ELR (cell line): ENCODE measurements around the gene UVRAG.

Experiments
- DNase-seq: peaks from one replicate; pipeline ENCODE4 v3.0.0-alpha.2; 2015; ENCODE audit warnings: low read depth

The UVRAG gene

GRCh38 chr11:75814677-75815344, at the start of gene UVRAG:
Gene UVRAG (plus strand): TSS chr11:75815210. CDS start chr11:75815408, 198 bp downstream.
- DNase-seq, result peak; percentile 99

DNA sequence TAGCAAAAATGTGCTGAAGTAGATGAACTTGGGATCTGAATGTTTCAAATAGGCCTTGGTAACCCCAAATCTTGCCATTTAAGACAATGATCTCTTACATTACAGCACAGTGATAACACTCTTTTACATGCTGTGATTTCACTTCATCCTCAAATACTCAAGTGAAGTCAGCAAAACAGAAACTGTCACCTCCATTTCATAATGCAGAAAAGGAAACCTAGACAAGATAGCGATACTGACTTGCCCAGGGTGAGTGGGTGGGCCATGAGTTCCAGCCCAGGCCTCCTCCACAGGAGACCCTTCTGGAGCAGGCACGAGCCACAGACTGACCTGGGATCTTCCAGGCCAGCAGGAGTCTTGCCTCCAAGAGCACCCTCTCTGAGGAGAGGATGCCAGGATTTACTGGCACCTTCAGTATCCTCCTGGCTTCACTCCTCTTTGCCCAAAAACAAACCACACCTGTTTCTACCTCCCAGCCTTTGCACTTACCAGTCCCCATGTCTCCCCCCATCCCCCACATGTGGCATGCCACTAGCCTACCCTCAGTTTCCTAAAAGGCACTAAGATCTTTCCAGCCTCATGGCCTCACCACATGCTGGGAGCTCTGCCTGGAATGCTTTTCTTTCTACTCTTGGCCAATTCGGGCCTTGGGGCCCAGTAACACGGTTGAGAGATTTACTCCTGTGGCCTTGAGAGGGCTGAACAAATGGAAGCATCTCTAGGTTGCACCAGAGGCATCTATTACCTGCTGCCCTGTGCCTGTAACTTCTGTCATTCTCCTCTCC, 48.4 kb upstream of the UVRAG start:
- DNase-seq, result no peak

GRCh38 chr11:75767228-75767572, 47.8 kb upstream of the UVRAG start:
- no peak for DNase-seq

- no peak for DNase-seq
Measured at GRCh38 chr11:75767793-75768111, 47.3 kb upstream of the UVRAG start.

GRCh38 chr11:75768112-75768908, 46.7 kb upstream of the UVRAG start, which contains the start of gene DGAT2:
Gene DGAT2 (plus strand): TSS chr11:75768778. CDS start chr11:75768992, 214 bp downstream.
- peak; percentile 78 for DNase-seq

- no peak for DNase-seq
Measured at GRCh38 chr11:75768909-75769771, 45.9 kb upstream of the UVRAG start.

- DNase-seq, result no peak
Measured at GRCh38 chr11:75770102-75770501, 44.9 kb upstream of the UVRAG start.

DNA sequence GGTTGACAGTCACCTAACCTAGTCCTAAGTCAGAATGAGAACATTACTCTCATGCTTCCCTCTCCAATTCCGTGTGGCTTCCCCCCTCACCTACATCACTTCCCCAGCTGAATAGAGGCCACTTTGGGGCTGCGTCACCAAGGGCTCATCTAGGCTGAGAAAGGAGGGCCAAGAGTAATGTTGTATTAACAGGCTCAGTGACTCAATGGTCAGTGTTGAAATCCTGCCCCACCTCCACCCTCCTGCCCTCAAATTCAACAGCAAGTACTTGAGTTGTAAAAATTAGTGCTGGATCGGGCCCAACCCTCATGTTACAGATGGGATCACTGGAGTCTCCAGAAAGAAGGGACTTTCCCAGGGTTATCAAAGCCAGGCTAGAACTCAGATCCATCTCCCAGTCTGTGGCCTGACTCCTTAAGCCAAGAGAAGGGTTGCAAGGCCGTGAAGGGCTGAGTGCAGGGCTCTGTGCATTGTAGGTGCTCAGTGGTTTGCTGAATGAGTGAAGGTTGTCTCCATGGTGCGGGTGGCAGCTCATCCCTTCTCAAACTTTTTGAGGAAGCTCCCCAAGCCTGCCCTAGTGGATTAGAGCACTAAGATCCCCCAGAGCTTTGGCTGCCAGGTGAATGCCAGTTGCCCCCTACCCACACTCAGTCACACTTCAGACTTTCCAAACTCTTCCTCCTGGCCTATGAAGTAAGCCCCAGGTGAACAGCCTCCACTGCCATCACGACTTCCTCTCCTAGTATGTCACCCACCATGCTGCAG, 43.2 kb upstream of the UVRAG start:
- peak; percentile 83 for DNase-seq

DNA sequence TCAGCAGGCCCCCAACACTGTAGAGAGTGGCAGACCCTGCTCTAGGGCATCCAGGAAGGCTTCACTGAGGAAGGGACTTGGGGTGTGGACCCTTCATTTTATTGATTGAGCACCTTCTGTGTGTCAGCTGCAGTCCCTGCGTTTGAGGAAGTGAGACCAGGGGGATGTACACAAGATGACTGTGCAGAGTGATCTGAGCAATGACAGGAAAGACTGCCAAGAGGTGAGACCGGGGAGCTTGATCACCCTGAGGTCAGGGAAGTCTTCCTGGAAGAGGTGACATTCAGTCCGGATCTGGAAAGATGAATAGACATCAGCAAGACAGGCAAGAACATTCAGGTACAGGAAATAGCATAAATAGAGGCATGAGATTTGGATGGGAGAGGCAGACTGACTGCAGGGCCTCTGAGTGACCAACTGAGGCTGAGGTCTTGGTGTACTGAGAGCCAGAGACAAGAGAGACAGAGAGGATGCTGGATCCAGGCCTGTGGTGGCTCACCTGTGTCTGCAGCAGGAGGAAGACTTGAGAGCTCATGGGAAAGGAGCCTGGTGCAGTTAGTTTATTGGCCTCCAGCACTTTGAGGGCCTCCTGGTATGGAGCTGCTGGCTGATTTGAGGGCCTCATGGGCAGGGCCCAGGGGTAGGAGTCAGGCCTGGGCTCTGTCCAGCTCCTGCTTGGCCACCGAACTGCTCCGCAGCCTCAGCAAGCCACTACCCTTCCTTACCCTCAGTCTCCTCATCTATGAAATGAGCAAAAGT, 41.2 kb upstream of the UVRAG start:
- DNase-seq, result peak; percentile 18

DNA sequence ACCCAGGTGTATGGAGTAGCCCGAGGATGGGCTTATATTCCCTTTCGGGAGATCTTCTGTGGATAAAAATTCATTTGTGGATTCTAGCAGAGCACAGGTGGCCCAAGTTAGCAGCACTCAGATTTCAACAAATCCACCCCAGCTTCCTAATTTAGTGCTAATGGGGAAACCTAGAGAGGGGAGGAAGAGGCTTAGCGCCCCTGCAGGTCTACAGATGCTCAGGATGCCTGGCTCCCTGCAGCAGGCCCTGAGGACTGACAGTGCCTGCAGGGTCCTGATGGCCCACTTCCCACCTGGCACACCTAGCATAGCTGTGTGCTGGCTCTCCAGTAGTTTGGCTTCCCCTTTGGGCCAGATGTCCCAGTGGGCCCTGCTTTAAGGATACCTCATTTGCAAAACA, 40.0 kb upstream of the UVRAG start:
- no peak for DNase-seq

GRCh38 chr11:75776546-75776945, 38.5 kb upstream of the UVRAG start:
- DNase-seq, result no peak

GRCh38 chr11:75777461-75778110, 37.4 kb upstream of the UVRAG start:
- peak; percentile 60 for DNase-seq

DNA sequence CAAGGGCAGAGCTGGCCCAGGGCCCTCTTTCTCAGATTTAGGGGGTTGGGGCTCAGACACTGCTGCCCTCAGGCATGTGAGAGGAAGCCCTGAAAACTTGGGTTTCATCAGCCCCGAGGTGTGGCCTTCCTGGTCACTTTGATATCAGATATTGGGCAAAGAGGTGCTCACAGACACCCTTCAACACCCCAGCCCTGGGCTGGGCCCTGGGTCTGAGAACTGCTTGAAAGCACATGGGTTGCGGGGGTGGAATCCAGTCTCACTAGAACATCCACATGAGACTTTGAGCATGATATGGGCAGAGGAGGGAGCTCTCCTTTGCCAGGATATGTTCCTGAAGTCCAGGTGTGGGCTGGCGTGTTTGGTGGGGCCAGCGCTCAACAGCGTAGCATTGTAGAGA, 36.0 kb upstream of the UVRAG start:
- DNase-seq, result no peak

GRCh38 chr11:75779960-75780359, 35.0 kb upstream of the UVRAG start:
- DNase-seq, result no peak

DNA sequence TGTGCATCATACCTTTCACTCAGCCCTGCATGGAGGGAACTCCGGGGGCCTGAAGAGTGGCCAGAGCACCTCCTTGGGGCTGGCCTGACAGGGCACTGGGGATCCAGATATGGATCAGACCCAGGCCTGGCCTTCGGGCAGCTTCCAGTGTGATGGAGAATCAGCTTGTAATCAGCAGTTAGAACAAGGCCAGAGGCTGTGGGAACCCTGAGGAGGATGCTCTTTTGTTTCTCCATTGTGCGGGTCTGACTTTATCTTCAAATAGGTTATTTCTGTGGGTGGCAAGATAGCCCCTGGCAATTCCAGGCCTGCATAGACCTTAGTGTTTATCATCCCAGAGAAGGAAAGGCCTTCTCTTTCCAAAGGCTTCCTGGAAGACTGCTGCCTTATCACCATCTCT, 34.1 kb upstream of the UVRAG start:
- no peak for DNase-seq

GRCh38 chr11:75781296-75781695, 33.7 kb upstream of the UVRAG start:
- DNase-seq, result no peak

DNA sequence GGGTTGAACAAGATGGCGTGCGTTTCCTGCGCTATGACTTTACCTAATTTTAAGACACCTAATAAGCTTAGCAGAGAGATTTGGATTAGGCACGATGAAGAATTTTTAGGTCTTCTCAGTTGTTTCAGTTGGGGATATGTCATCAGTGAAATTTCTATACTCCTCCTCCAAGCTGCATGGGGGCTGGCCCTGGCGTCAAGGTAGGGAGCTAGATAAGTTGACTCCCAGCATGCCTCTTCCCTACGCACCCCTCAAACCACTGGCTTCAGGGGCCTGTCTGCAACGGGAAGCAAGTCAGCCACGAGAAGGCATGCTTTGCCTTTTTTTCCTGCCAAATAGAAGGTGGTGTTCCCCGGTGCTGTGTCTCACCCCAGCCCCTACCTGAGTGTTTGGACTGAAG, 33.2 kb upstream of the UVRAG start:
- no peak for DNase-seq

DNA sequence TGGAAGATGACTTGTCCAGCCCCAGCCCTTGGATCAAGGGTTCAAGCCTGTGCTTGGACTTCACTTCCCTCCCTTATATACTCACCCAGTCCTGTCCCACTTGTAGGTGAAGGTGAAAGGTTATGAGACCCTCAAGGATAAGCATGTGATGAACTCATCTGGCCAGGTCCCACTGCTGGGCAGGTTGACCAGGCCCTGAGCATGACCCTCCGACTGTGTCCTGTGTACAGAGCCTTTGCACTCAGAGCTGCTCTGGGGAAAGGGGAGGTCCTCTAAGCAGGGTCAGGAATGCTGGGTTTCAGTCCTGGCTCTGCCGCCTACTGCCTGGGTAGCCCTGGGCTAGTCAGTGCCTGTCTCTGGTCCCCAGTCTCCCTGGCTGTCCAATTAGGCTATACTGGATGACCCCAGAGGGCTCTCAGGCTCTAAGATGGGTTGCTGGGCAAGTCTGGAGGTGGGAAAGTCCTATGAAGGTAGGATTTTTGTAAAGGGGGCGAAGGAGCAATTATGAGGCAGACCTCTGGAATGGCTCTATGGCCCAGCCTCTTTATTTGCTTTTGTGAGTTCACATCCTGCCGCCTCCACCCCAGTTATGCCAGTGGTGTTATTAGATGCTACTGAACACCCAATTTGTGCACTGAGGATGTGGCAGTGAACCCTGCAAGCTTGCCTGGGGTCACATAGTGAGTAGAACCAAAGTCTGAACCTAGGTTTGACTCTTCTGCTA, 32.3 kb upstream of the UVRAG start:
- DNase-seq, result no peak

DNA sequence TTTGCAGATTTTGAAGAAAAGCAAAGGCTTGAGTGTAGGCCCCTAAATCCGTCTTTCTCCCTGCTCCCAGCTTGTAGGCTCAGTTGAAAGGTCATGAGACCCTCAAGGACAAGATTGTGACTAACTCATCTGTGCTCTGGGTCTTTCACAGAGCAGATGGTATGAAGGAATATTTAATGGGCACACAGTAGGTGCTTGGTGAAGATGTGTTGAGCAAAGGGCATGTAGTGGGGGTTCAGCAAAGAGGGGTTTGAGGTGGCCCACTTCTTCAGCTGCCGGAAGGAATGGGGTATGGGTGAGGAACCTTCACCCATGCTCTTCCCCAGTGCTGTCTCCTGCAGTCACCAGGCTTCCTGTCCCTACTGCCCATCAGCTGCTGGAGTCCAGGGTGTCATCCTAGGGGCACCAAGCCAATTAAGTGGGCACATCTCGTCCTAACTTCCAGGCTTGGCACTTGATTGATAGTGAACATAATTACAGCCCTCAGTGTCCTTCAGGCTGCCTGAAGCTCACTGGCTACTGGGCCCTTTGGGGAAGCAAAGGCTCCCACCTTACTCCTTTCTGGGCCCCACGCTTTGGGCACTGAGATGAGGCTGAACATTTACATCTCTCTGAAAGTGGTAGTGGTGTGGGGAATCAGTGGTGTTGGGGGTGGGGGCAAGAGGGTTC, 31.5 kb upstream of the UVRAG start:
- DNase-seq, result no peak
